NCI-H1694 treated with DMSO at 0.1 percent for 48 hours (cell line): ENCODE measurements around the gene ZBTB18.
A peak's percentile ranks its signal among the peaks of the same experiment; 100 is the strongest.
"Not testable (repeated sequence)": the region's sequence is repeated elsewhere in the genome, so short reads cannot be mapped to it uniquely, and the experiment has no call there.

ENCODE experiments used
- DNase-seq: peaks from one replicate; lab custom pipeline; 2025; lab: John Stamatoyannopoulos, UW

Gene ZBTB18

GRCh38 chr1:244041466-244042120, 9.5 kb upstream of the ZBTB18 start:
- no peak for DNase-seq

DNA sequence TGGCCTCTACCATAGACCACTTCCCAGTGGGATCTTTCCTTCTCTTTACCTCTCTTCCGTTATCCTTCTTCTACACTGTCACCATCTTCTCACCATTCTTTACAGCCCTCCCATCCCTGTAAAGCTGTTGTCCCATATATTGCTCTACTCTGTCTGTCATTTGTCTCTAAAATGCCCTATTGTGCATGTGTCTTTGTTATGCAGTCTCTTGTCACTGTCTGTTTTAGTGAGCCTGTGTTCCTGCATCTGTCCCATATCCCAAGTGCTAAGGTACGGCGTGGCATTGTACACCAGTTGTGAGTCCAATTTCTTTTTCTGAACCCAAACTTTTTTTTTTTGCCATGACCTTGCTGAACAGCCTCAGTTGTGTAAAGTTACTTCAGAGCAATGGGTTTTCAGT, 8.8 kb upstream of the ZBTB18 start:
- DNase-seq = no peak

GRCh38 chr1:244044423-244044822, 6.7 kb upstream of the ZBTB18 start:
- no peak for DNase-seq

DNA sequence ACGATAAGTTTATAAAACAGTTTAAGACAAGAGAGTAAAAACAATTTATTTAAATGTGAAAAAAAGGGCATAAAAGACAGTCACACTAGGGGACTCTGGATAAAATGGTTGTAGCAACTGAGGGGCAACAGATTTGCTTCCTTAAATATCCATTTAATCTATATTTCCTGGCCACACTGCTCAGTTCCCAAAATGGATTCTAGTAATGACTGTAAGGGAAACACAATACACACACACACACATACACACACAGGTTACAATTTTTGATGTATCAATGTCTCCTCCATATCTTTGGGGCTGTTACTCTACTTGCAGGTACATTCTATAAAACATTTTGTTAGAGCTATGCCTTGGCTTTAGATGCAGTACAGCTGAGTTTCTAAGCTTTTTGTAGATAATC, 4.8 kb upstream of the ZBTB18 start:
- DNase-seq = not testable (repeated sequence)

GRCh38 chr1:244046907-244047611, 4.0 kb upstream of the ZBTB18 start:
- DNase-seq = no peak

GRCh38 chr1:244047621-244048255, 3.3 kb upstream of the ZBTB18 start:
- DNase-seq = peak; percentile 39

- DNase-seq = peak; percentile 96
These were observed 2.6 kb upstream of the ZBTB18 start for GRCh38 chr1:244048256-244049161.

DNA sequence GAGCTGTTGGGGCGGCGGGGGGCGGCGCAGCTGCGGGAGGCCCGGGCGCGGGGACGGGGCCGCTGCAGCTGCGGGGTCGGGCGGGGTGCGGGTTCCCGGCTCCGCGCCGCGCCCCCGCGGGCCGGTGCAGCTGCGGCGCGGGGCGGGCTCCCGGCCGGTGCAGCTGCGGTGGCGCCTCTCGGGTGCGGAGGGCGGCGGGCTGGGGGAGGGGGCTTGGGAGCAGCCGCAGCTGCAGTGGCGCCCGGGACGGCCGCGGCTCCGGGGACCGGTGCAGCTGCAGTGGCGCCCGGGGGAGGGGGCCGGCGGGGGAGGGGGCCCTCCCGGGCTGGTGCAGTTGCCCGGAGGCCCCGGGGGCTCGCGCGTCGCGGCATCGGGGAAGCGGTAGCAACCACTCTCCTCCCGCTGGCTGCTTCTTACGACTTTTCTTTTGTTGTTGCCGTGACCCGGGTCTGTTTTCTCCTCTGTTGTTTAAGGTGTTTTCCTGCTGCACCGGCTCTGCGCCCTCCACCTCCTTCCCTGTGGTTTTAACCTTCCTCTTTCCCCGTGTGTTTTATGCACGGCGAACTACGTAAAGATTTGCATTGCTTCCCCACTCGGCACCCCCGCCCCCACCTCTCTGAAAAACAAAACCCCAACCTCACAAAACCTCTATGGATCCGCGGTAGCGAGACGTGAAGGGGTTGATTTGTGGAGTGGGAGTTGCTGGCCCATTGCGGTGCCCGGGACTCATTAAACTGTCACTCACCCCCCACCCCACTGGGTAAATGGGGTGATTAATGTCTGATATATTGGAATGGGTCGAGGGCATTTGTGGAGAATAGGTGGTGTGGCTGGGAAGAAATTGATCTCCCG, 1.7 kb upstream of the ZBTB18 start:
- no peak for DNase-seq

DNA sequence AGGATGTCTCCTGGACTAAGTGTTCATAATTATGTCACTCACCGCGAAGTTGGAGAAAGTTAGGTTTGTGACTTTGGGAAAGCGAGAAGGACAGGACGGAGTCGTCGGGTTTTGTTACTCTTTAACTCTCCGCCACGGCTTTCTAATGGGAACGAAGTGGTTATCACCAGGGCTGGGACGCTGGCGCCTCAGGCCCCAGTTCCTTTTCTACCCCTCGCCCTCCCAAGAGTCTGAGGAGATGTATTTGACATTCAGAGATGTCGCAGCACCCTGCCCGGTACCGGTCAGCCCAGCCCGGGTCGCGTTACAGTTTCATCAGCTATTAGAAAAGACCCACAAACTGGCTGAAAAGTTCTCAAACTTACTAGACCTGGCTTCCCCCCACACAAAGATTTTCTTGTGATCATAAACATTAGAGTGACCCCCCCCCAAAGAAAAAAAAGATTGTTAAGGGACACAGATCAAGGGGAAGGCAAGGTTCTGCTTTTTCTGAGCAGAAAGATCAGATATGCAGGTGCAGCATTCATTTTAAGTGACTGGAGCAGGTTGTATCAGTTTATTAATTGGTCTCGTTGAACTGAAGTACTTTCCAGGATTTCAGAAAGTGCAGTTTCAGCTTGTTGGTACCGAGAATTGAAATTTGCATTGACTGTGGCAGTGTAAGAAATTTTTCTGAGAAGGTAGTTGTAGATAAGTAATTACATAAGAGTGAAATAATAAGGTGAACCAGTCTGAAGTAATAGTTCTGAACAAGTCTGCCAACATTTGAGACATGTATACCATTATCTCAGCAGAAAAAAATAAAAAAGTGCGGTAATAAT, 859 bp upstream of the ZBTB18 start:
- peak; percentile 52 for DNase-seq

DNA sequence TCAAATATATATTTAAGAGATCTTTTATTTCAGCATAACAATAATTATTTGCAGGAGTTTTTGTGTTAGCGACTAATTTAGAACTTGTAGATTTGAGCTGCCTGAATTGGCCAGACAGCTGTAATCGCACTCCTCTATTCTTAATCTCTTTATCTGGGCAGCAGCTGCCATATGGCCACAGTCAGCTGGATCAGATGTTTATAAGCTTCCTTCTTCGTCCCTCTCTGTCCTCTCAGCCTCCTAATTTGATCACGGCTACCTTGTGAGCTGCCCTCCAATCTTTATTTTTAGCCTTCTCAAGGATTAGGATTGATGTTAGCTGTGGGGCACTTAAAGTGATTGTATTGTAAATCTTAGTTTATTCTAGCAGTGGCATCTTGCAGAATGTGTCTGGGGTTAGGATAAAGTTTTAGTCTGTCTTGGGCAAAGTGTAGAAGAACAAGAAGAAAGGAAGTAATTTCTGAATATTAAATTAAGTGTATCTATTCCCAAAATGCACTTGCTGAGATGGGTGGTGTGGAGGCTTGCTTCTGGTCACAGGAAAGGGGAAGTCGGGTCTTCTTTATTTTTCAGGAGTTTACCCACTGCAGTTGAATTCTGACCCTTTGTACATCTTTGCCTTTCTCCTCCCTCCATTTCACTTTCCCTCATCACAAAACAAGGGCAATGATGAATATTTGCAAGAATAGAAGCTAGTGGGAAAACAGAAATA, 1.1 kb downstream of the ZBTB18 start:
- peak; percentile 40 for DNase-seq

DNA sequence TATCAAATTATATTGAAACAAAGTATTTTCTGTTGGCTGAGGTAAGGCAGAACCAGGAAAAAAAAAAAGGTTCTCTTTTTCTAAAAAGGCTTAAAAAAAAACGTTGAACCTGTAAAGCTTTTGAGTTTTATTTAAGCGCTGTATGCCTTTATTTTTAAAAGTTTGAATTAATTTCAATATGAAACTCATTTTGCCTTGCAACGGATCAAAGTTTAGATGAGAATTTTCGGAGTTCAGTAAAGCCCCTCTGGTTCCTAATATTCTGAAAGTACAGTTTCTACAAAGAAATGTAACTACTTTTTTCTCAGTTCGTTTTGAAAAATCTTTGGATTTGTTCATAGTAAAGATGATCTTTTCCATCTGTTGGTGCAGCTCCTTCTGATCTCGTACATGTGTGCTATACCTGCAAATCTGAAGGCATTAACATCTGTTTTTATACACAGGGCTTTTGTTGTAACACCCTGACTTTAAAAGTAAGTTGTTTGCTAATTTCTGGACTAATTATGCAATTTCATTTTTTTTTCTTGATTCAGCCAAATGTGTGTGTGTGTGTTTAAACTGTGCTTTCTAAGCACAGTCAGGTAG, 1.7 kb downstream of the ZBTB18 start:
- no peak for DNase-seq

DNA sequence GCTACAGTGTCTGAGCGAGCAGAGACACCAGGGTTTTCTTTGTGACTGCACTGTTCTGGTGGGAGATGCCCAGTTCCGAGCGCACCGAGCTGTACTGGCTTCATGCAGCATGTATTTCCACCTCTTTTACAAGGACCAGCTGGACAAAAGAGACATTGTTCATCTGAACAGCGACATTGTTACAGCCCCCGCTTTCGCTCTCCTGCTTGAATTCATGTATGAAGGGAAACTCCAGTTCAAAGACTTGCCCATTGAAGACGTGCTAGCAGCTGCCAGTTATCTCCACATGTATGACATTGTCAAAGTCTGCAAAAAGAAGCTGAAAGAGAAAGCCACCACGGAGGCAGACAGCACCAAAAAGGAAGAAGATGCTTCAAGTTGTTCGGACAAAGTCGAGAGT, 2.7 kb downstream of the ZBTB18 start:
- no peak for DNase-seq

DNA sequence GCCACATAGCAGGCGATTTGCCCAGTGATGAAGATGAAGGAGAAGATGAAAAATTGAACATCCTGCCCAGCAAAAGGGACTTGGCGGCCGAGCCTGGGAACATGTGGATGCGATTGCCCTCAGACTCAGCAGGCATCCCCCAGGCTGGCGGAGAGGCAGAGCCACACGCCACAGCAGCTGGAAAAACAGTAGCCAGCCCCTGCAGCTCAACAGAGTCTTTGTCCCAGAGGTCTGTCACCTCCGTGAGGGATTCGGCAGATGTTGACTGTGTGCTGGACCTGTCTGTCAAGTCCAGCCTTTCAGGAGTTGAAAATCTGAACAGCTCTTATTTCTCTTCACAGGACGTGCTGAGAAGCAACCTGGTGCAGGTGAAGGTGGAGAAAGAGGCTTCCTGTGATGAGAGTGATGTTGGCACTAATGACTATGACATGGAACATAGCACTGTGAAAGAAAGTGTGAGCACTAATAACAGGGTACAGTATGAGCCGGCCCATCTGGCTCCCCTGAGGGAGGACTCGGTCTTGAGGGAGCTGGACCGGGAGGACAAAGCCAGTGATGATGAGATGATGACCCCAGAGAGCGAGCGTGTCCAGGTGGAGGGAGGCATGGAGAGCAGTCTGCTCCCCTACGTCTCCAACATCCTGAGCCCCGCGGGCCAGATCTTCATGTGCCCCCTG, 3.3 kb downstream of the ZBTB18 start:
- DNase-seq = no peak

DNA sequence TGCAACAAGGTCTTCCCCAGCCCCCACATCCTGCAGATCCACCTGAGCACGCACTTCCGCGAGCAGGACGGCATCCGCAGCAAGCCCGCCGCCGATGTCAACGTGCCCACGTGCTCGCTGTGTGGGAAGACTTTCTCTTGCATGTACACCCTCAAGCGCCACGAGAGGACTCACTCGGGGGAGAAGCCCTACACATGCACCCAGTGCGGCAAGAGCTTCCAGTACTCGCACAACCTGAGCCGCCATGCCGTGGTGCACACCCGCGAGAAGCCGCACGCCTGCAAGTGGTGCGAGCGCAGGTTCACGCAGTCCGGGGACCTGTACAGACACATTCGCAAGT, 3.8 kb downstream of the ZBTB18 start:
- DNase-seq = no peak

DNA sequence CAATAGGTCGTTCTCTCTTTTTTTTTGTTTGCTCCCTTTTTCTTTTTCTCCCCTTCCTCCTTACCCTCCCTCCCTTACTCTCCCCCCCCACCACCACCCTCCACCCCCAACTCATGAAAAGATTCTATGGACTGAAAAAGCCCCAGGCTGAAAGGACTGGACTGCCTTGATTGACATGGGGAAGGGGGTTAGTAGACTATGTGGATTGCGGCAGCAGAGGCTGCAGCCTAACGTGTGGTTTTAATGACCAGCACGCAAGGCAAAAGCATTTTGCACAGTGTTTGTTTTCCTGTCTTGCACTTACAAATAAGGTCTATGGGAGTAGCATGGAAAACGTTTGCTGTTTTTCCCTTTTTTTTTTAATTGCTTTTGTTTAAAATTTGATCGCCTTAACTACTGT, 5.5 kb downstream of the ZBTB18 start:
- no peak for DNase-seq

- no peak for DNase-seq
These were observed 6.6 kb downstream of the ZBTB18 start for GRCh38 chr1:244057474-244058385.

DNA sequence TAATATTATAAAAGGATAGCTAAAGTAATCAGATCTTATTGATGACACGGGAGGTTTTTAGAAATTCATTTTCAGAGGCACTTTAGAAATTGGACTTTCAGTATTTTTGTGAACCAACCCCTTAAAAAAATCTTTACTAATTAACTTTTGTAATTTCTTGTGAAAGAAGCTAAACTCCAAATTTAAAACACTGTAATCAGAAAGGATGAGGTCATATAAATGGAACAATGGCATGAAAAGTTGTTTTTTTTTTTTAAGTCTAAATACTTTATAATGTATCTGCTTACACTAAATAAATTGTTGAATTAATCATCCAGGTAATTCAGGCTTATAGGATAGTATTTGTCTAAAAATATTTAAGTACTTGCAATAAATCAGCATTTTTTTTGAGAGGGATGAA, 9.0 kb downstream of the ZBTB18 start:
- no peak for DNase-seq

DNA sequence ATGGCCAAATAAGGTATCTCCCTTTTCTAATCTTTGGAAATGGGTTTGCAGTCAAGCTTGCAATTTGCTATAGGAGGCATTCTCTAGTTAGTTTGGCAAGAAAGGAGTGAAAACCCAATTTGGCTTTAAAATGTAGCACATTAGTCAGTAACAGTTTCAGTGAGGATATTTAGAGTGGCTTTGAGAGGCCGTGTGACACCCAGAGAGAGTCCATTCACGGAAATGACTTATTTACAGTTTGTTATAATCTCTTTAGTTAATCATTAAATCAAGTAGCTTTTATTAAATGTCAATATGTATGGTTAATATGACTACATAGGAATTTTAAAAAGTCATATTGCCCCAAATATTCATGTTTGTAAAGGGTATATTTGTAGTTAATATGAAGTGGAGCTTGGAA, 9.6 kb downstream of the ZBTB18 start:
- no peak for DNase-seq
